Measurements from ENCODE around the gene PITPNM2.

The PITPNM2 gene

GRCh38 chr12:123127182-123127495, 23.8 kb downstream of the PITPNM2 start:
- in situ Hi-C loops (cut with HindIII; ENCODE audit: low pct_unique_long_range_greater_than_20kb, low sequenced_read_pairs): no loop called here
- no peak for TF ChIP-seq JUND (IDR thresholded peaks at IDR 0.05; ENCODE audit: low read depth)
- DNase-seq (ENCODE audit: low read depth in 1 of 2, low spot score in 1 of 2): no peak

- no peak for TF ChIP-seq JUND (IDR thresholded peaks at IDR 0.05; ENCODE audit: low read depth)
- in situ Hi-C loops (cut with HindIII; ENCODE audit: low pct_unique_long_range_greater_than_20kb, low sequenced_read_pairs): no loop called here
- no peak for DNase-seq (ENCODE audit: low read depth in 1 of 2, low spot score in 1 of 2)
Measured at GRCh38 chr12:123126294-123127181, 24.4 kb downstream of the PITPNM2 start.

GRCh38 chr12:123122626-123123025, 28.3 kb downstream of the PITPNM2 start:
- in situ Hi-C loops (cut with HindIII; ENCODE audit: low pct_unique_long_range_greater_than_20kb, low sequenced_read_pairs): no loop called here
- TF ChIP-seq JUND (IDR thresholded peaks at IDR 0.05; ENCODE audit: low read depth): no peak
- no peak for DNase-seq (ENCODE audit: low read depth in 1 of 2, low spot score in 1 of 2)

- no peak for TF ChIP-seq JUND (IDR thresholded peaks at IDR 0.05; ENCODE audit: low read depth)
- in situ Hi-C loops (cut with HindIII; ENCODE audit: low pct_unique_long_range_greater_than_20kb, low sequenced_read_pairs): no loop called here
- no peak for DNase-seq (ENCODE audit: low read depth in 1 of 2, low spot score in 1 of 2)
Measured at GRCh38 chr12:123121670-123122069, 29.2 kb downstream of the PITPNM2 start.

GRCh38 chr12:123120452-123121166, 30.3 kb downstream of the PITPNM2 start:
- in situ Hi-C loops (cut with HindIII; ENCODE audit: low pct_unique_long_range_greater_than_20kb, low sequenced_read_pairs): no loop called here
- TF ChIP-seq JUND (IDR thresholded peaks at IDR 0.05; ENCODE audit: low read depth): no peak
- DNase-seq (ENCODE audit: low read depth in 1 of 2, low spot score in 1 of 2): no peak

- no peak for TF ChIP-seq JUND (IDR thresholded peaks at IDR 0.05; ENCODE audit: low read depth)
- DNase-seq (ENCODE audit: low read depth in 1 of 2, low spot score in 1 of 2): no peak
- in situ Hi-C loops (cut with HindIII; ENCODE audit: low pct_unique_long_range_greater_than_20kb, low sequenced_read_pairs): no loop called here
Measured at GRCh38 chr12:123119808-123120207, 31.1 kb downstream of the PITPNM2 start.

- in situ Hi-C loops (cut with HindIII; ENCODE audit: low pct_unique_long_range_greater_than_20kb, low sequenced_read_pairs): no loop called here
- no peak for TF ChIP-seq JUND (IDR thresholded peaks at IDR 0.05; ENCODE audit: low read depth)
- no peak for DNase-seq (ENCODE audit: low read depth in 1 of 2, low spot score in 1 of 2)
Measured at GRCh38 chr12:123118497-123118896, 32.4 kb downstream of the PITPNM2 start.

- no peak for DNase-seq (ENCODE audit: low read depth in 1 of 2, low spot score in 1 of 2)
- no peak for TF ChIP-seq JUND (IDR thresholded peaks at IDR 0.05; ENCODE audit: low read depth)
- in situ Hi-C loops (cut with HindIII; ENCODE audit: low pct_unique_long_range_greater_than_20kb, low sequenced_read_pairs): no loop called here
Measured at GRCh38 chr12:123115409-123116121, 35.3 kb downstream of the PITPNM2 start.

GRCh38 chr12:123114304-123115083, 36.4 kb downstream of the PITPNM2 start:
- no peak for DNase-seq (ENCODE audit: low read depth in 1 of 2, low spot score in 1 of 2)
- no peak for TF ChIP-seq JUND (IDR thresholded peaks at IDR 0.05; ENCODE audit: low read depth)
- in situ Hi-C loops (cut with HindIII; ENCODE audit: low pct_unique_long_range_greater_than_20kb, low sequenced_read_pairs): no loop called here

GRCh38 chr12:123113026-123113425, 37.9 kb downstream of the PITPNM2 start:
- no peak for DNase-seq (ENCODE audit: low read depth in 1 of 2, low spot score in 1 of 2)
- in situ Hi-C loops (cut with HindIII; ENCODE audit: low pct_unique_long_range_greater_than_20kb, low sequenced_read_pairs): no loop called here
- TF ChIP-seq JUND (IDR thresholded peaks at IDR 0.05; ENCODE audit: low read depth): no peak

- no peak for TF ChIP-seq JUND (IDR thresholded peaks at IDR 0.05; ENCODE audit: low read depth)
- DNase-seq (ENCODE audit: low read depth in 1 of 2, low spot score in 1 of 2): no peak
- in situ Hi-C loops (cut with HindIII; ENCODE audit: low pct_unique_long_range_greater_than_20kb, low sequenced_read_pairs): no loop called here
Measured at GRCh38 chr12:123111498-123112165, 39.3 kb downstream of the PITPNM2 start.

- in situ Hi-C loops (cut with HindIII; ENCODE audit: low pct_unique_long_range_greater_than_20kb, low sequenced_read_pairs): no loop called here
- TF ChIP-seq JUND (IDR thresholded peaks at IDR 0.05; ENCODE audit: low read depth): no peak
- peak in 1 of 2 experiments; percentile 39 for DNase-seq (ENCODE audit: low read depth in 1 of 2, low spot score in 1 of 2)
Measured at GRCh38 chr12:123109319-123109772, 41.5 kb downstream of the PITPNM2 start.

All from T47D (cell line).